ENCODE data around the gene MOB4.
"Not testable (repeated sequence)": the region's sequence is repeated elsewhere in the genome, so short reads cannot be mapped to it uniquely, and the experiment has no call there.

The MOB4 gene
- total RNA-seq: 21.8 to 25.1 (median 24.9) reads per million in 3 experiments

DNA sequence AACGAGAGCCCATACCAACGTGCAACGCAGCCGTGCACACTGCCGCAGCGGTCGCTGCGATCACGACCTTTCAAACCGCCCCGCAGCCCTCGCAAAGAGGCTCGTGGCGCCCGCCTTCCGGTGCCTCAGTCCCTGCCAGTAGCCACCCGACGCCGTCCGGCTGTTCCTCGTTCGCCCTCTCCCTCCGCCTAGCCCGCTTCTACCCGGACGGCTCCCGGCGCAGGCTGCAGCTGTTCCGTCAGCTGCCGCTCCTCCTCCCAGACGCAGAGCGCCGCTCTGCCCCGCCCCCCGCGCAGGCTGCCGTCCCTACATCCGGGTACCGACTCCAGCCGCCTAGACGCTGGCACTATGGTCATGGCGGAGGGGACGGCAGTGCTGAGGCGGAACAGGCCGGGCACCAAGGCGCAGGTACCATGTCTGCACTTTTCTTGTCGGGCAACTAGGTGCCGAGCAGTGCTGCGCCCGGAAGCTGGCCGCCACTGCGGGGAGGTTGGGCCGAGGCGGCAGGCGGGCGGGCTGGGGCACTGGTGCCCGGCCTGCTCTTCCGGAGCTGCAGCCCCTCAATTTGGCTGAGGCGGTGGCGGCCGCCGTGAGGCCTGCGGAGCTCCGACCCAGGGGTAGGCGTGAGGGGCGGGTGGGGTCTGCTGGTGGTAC, at the start of gene MOB4:
Gene MOB4, plus strand, starts transcription at position 328 of the 654 bp plus-strand sequence. Its CDS starts 21 bp downstream, at position 349.
- DNase-seq: peak; percentile 91

DNA sequence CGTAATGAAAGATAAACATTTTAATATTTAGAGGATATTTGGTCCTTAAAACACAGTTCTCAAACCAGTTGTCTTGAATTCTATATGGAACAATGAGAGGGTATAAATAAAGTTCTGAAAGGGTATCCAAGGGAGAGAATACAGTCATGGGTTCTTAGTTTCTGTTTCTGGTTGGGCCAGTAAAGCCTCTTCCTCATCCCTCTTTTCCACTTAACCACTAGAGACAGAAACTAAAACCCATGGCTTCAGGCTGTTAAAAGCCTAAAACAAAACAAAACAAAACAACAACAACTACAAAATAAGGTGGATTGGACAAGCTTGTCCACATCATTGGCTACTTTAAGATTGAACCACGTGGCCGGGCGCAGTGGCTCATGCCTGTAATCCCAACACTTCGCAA, 43.7 kb upstream of the MOB4 start:
- DNase-seq: no peak

DNA sequence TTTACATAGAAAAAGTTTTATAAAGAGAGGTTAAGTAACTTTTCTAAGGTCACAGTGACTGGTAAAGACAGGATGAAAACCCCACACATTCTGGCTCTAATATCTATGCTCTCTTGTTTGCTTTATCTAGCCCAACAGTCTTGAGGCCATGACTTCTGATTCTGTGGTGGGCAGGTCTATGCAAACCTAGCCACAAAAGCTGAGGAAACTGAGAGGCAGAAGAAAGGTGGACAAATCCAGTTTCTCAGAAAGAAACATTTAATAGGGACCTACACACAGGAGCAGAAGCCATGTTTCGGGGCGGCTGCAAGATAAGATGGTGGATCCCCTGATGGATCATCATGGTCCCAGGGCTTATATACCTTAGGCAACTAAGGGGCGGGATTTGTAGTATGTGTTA, 38.1 kb upstream of the MOB4 start:
- no peak for DNase-seq

DNA sequence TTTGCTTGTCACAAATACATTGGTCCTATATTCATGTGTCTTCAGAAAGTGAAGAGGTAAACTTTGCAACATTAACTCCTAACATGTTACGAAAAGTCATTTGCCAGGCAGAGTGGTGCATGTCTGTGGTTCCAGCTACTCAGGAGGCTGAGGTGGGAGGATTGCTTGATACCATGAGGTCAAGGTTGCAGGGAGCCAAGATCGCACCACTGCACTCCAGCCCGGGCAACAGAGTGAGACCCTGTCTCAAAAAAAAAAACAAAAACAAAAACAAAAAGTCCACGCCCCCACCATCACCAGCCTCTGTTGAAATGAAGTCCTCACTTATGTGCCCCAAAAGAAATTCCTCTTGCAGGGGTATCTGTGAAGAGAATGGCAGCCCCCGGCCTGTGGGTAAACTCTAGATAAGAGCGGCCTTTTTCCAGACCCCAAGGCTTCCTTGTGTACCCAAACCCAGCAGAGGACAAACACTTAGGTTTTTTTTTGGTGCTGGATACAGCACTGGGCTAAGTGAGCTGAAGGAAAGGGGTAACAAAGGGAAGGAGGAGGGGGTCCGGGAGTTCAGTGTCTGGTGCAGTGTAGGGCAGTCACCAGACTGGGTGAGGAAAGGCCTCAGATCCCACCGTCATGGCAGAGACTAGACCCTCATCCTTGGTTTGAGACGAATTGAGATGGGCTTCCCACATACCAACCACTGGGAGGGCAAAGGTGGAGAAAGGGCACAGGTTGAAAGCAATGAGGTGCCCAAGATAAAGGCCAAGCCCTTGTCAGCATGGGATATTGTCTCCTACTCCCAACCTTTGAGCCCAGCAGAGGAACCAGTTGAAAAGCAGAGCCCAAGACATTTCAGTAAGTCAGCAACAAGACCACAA, 35.5 kb upstream of the MOB4 start:
- DNase-seq: no peak

DNA sequence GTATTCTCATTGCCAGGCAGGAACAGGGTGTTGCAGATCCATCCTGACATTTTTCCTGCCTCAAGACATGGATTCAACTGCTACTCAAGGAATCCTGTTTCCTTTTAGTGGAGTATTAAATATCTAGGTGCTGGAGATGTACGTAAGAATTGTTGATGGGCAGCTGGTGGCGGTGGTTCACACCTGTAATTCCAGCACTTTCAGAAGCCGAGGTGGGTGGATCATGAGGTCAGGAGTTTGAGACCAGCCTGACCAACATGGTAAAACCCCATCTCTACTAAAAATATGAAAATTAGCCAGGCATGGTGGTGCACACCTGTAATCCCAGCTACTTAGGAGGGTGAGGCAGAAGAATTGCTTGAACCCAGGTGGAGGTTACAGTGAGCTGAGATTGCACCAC, 31.6 kb upstream of the MOB4 start:
- not testable (repeated sequence) for DNase-seq

DNA sequence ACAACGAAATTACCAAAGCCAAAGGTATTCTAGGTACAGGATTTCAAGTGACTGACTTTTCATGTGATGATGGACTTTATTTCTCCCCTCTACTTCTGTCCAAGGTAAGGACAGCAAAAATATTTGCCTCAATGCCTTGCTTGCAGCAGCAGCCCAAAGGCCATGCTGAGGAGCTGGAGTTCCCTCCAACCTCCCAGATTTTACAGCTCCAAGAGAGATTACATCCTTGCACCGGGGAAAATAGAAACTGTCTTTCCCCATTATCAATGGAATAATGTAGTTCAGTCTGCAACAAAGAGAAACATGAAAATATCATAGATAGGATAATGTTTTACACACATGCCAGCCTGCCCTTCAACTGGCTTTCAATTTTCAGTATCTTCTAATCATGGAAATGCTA, 29.7 kb upstream of the MOB4 start:
- DNase-seq: no peak

DNA sequence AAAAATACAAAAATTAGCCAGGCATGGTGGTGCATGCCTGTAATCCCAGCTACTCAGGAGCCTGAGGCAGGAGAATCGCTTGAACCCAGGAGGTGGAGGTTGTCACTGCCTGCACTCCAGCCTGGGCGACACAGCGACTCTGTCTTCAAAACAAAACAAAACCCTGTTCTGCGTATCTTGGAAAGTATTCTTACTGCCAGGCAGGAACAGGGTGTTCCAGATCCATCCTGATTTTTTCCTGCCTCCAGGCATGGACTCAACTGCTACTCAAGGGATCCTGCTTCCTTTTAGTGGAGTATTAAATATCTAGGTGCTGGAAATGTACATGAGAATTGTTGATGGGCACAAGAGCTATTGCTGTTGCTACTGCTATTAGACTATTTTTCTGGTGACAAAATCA, 28.5 kb upstream of the MOB4 start:
- no peak for DNase-seq

DNA sequence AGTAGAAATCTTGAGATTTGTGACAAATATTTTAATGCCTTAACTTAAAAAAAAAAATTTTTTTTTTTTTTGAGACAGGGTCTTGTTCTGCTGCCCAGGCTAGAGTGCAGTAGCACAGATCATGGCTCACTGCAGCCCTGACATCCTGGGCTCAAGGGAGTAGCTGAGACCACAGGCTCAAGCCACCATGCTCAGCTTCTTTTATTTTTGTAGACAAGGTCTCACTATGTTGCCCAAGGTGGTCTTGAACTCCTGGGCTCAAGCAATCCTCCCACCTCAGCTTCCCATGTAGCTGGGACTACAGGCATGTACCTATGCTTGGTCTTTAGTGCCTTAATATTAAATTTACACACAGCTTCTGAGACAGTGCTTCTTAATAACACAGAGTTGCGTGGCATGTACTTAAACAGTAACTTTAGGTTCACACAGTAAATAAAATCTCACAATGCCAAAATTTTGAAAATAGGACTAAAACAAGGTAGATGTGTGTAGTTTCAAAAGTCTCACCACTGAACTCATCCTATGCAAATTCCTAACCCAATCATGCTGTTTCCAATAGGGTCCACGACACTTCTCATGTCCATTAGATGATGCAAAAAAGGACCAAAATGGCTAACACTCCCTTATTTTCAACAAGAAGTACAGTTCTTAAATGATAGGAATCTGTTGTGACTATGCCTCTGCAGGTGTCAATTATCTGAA, 20.3 kb upstream of the MOB4 start:
- no peak for DNase-seq

DNA sequence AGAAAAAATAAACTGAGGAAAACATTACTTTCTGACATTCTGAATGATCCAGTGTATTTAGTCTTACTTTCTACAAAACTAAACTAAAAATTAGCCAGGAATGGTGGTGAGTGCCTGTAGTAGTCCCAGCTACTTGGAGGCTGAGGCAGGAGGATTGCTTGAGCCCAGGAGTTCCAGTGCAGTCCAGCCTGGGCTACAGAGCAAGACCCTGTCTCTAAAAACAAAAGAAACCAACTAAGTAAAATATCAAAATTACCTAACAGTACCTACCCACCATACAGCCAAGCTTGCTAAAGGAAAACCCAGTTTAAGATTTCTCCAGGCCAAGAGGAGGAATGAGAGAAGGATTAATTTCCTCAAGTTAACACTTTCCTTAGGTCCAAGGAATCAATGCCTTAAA, 19.2 kb upstream of the MOB4 start:
- no peak for DNase-seq

DNA sequence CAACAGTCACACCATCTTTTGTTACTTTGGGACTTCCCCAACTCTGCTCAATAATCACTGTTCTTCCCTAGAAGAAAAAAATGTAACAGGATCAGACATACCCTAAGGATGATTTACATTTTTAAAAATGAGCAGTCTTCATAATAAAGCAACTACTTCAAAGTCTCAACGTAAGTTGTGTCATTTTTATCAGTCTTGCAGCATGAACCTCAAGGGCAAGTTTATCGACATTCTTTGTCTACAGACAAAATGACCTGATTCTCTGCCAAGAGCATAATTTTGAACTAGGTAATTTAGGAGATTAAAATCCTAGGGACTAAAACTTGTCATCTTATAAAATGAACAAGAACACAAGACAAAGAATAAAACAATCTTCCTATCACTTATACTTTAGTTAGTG, 18.5 kb upstream of the MOB4 start:
- no peak for DNase-seq

DNA sequence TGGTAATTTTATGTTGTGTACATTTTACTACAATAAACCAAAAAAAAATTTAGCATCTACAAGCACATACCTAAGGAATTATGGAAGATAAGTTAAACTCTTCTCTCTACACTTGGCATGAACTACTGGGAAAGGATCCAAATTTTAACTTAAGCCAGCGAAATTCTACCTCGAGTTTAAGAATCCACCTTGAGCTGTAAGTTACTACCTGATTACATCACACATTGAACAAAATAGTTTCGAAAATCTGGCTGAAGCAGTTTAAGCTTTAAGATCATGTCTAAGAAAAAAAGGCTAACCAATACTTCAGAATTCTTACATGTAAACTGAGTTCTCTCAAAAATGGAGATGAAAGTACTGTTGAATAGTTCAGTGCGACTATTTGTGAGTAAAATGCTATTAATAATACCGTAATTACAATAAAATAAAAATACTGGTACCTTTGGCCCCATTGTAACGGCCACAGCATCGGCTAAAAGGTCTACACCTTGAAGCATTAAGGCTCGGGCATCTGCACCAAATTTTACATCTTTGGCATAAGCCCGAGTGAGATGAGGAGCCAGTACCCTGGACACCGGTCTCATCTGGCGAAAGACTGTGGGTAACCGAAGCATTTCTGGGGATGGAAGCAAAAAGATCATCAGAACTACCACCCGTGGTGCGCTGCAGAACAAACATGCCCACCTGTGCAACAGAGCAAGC, 17.5 kb upstream of the MOB4 start:
- DNase-seq: no peak

DNA sequence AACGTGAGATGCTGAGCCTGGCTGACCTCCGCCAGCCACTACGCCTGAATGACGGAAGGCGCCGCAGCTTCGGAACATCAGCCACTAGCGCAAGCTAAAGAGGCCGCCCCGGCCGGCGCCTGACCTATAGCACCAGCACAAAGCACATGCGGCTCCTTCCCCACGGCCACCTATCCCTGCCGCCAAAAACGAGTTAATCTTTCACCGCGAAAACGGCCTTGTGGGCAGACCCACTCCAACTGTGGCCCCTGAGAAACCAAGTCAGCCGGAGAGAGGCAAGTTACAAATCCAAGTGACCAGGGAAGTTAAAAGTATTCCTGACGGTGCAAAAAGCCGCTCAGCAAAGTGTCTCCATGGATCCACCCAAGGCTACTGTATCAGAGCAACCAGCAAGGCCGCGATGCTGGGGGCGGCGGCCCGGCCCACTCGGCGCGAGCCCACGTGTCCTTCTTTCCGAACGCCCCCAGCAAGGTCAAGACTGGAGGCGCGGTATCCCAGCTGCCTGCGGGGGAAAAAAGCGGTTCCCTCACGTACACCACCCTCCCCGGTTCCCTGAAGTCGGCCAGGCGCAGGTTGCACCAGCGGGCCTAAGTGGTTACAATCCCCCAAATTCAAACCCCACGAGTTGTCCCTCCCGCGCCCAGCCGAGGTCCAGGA, 16.8 kb upstream of the MOB4 start:
- DNase-seq: peak; percentile 21

DNA sequence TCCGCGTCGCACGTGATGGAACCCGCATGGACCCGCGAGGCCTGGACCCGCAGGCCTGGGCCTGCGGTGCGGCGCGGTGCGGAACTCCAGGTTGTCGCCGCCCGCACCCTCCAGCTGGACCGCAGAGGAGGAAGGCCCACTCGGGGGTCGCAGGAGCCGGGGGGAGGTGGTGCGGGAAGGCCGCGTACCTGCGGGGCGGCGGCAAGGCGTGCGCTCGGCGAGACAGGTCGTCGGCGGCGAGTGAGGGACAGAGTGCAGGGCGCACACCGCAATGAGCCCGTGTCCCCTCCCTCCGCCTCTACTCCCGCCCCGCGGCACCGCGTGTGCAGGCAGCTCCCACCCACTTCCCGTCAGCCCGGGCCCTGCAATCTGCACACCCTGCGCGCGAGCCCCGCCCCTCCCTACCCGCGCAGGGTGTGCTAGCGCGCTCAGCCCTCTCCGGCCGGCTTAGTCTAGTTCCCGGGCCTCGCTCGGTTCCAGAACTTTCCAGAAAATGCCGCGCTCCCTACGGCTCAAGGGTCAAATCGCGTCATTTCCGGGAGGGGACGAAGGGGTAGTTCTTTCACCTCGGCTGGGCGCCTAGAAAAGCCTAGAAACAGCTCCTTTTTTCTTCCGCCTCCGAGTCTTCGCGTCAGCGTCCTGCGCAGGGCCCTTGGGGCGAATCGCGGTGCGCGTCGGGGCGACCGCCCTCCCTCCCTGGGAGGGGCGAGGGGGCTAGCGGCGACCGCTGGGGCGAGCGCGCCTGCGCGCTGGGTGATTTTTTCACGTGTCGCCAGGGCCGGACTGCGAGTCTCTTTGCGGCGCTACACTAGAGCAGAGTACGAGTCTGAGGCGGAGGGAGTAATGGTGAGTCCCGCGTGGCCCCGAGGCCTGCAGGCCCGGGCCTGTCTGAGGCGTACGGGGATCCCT, 16.0 kb upstream of the MOB4 start, which contains the start of the genes HSPD1 and HSPE1:
Gene HSPD1, minus strand, starts transcription at position 247 of the 909 bp plus-strand sequence. CDS start 992 bp downstream, outside the sequence.
Gene HSPE1, plus strand, starts transcription at position 786 of the 909 bp plus-strand sequence. Its CDS starts 58 bp downstream, at position 844.
- DNase-seq: peak; percentile 98

DNA sequence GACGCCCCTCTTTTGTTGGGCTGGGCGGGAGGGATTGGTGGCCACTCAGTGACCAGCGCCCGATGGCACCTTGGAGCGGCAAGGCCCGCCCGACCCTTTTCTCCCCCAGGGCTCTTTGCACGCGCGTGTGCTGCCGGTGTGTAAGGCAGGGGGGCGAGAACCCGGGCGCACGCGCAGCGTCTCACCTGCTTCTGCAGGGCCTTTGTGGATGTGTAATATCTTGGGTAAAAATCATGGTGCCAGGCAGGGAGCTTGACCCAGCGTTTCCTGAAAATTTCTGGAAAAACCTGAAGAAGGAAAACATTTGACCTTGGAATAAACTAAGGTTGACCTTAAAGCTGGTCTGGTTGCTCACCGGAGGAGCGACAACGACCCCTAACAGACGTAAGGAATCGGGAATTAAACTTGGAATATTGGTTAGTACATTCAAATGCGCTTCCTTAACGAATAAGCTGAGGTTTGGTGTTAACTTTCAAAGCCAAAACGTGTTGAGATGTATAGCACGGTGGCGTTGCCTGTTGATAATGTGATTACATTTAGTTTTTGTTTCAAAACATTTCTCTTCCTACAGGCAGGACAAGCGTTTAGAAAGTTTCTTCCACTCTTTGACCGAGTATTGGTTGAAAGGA, 15.2 kb upstream of the MOB4 start:
- DNase-seq: peak; percentile 15

DNA sequence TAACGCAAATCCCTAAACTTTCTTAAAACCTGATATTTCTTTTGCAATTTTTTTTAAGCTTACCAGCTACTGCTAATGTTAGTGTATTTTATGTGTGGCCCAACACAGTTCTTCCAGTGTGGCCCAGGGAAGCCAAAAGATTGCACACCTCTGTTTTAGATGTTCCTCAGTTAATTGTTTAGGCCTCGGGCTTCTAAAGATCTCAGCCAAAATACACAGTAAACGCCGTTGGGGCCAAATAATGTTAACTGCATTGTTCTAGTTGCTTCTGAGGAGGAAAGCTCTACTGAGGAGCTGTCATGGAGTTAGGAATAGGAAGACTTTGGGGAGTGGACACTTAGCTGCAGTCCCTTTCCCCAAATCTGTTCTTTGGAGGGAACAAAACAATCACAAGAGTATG, 13.7 kb upstream of the MOB4 start:
- DNase-seq: no peak

DNA sequence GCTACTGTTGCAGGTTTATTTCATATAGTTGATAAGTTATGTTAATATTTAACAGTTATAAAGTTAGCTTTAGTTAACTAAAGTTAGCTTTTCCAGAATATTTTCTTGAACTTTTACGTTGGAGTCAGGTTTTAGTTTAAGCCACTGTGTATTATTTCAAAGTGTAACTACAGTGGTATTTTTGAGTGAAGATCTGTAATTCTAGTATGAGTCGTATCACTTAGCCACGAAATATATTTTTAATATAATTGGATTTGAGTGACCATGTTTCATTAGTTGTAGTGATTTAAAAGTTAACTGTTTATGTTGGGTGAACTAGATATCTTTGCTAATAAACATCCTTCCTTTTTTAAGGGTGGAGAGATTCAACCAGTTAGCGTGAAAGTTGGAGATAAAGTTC, 13.2 kb upstream of the MOB4 start:
- DNase-seq: no peak

DNA sequence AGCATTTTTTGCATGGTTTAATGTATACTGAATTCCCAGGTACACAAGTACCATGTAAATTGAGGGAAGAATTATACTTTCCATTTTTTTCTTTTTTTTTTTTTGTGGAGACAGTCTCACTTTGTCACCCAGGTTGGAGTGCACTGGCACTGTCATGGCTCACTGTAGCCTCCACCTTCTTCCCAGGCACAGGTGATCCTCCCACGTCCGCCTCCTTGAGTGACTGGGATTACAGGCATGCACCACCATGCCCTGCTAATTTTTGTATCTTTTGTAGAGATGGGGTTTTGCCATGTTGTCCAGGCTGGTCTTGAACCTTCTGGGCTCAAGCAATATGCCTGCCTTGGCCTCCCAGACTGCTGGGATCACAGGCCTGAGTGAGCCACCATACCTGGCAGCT, 11.9 kb upstream of the MOB4 start:
- DNase-seq: no peak

DNA sequence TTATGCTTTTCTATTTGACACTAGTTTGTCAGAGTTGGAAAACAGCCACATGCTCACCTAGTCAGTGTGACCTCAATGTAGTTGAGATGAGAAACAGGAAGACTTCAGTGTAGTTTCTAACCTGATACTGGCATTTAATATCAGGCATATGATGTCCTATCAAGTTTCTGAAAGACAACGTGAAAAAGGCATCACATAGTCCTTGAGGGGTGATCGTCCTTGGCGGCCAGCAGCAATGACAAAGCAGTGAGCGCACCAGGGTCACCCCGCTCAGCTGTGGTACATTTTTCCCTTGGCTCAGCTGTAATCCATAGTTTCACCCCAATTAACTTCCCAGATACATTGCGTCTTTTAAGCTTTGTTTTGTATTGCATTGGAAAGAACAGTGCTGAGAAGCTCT, 11.4 kb upstream of the MOB4 start:
- DNase-seq: no peak

DNA sequence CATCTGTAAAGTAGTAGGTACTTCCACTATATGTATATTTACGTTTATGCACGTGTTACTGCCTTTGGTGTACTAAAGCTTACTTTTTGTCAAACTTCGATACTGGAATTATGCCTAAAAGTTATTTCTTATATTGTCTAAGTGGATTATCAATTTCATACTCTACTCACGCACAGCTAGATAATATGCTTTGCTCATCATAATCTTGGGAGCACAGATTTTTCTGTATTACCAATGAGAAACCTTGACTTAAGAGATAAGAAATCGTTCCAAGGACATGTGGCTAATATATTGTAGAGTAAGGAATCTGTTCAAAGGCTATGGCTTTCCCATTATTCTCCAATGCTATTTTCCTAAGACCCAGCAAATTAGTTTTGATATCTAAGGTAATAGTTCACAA, 9.2 kb upstream of the MOB4 start:
- no peak for DNase-seq

DNA sequence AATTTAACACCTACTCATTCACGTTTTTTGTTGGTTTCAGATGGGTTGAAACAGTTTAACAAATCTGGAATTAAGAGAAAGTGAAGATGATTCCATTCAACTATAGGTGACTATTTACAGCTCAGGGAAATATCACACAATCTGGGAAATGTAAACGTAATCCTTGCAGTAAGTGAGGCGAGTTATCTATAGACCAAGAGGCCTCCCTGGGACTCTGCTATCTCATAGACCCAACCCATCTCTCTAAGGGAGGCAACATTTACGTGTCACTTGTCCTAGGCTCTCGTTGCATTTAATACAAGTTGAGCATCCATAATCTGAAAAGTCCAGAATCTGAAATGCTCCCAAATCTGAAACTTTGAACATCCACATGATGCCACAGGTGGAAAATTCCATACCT, 2.0 kb upstream of the MOB4 start:
- no peak for DNase-seq

DNA sequence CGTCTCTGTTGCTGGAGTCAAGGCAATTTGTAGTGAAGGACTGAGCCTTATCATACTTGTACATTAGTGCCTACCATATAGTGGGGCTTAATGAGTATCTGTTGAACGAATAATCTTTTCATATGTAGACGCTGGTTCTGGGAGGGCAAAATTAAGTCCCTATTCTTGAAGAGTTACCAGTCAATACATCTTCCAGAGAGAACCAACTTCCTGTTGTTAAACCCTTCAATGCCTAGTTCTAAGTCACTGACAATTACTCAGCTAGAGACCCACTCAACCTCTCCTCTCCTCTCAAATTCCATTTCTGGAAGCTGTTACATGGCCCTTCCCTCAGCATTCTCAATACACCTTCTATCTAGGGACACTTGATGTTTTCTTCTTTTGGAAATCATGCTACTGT, 1.1 kb upstream of the MOB4 start:
- DNase-seq: peak; percentile 14
